ENCODE results near the gene ST8SIA5.

DNA sequence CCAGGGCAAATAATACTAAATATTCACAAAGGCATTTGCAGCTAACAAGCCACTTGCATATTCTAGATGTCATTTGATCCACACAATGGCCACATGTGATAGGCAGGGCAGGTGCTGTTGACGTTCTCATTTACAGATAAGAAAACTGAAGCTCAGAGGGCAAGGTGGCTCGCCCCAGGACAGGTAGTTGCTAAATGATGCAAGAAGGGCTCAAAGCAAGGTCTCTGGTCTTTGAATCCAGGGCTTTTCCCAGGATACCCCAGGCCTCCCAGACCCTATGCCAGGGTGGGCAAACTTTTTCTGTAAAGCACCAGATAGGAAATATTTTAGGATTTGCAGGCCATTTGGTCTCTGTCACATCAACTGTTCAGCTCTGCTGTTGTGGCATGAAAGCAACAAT, 135.0 kb downstream of the ST8SIA5 start:
- no peak for TF ChIP-seq POLR2AphosphoS5 (IDR thresholded peaks at IDR 0.05; ENCODE audit: low read depth, low read length)
- TF ChIP-seq JUND (IDR thresholded peaks at IDR 0.05) = no peak
- TF ChIP-seq EZH2 (IDR thresholded peaks at IDR 0.05) = no peak
- TF ChIP-seq YY1 (IDR thresholded peaks at IDR 0.05; ENCODE audit: extremely low read depth, insufficient replicate concordance, low read depth, low read length) = no peak
- no peak for TF ChIP-seq CTCF (IDR thresholded peaks at IDR 0.05 in 2 of 3, conservative IDR thresholded peaks at IDR 0.05 in 1 of 3; ENCODE audit: borderline replicate concordance in 1 of 3, insufficient read depth in 1 of 3, low read depth in 2 of 3, low read length in 2 of 3)
- TF ChIP-seq ZNF274 (IDR thresholded peaks at IDR 0.05; ENCODE audit: low read depth, low read length) = no peak
- no peak for TF ChIP-seq TCF7L2 (IDR thresholded peaks at IDR 0.05; ENCODE audit: borderline replicate concordance, extremely low read depth, insufficient read depth, insufficient read length)
- no peak for TF ChIP-seq EZH2phosphoT487 (IDR thresholded peaks at IDR 0.05; ENCODE audit: borderline replicate concordance)

Data from HCT116 (cell line).